Measurements from ENCODE around the gene GABBR2.

DNA sequence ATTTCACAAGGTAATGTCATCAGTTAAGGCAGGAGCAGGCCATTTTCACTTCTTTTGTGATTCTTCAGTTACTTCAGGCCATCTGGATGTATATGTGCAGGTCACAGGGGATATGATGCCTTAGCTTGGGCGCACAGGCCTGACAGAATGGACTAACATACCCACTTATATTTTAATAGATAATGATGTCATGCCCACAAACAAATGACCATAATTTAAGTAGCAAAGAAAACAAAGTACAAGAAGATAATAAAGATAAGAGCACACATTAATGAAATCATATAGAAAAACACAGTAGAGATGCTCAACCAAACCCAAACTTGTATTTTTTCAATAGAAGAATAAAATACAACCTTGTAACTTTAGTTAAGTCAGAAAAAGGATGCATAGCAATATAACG lies 433.6 kb downstream of the GABBR2 start:
- TF ChIP-seq, protein P1, sequence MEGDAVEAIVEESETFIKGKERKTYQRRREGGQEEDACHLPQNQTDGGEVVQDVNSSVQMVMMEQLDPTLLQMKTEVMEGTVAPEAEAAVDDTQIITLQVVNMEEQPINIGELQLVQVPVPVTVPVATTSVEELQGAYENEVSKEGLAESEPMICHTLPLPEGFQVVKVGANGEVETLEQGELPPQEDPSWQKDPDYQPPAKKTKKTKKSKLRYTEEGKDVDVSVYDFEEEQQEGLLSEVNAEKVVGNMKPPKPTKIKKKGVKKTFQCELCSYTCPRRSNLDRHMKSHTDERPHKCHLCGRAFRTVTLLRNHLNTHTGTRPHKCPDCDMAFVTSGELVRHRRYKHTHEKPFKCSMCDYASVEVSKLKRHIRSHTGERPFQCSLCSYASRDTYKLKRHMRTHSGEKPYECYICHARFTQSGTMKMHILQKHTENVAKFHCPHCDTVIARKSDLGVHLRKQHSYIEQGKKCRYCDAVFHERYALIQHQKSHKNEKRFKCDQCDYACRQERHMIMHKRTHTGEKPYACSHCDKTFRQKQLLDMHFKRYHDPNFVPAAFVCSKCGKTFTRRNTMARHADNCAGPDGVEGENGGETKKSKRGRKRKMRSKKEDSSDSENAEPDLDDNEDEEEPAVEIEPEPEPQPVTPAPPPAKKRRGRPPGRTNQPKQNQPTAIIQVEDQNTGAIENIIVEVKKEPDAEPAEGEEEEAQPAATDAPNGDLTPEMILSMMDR (conservative IDR thresholded peaks at IDR 0.05; ENCODE audit: low read length): no peak
- TF ChIP-seq EZH2phosphoT487 (IDR thresholded peaks at IDR 0.05; ENCODE audit: borderline replicate concordance, low read depth, low read length): no peak
